Smooth muscle cell (in vitro differentiated cells): ENCODE measurements around the gene OR4D11. TPM values are rescaled to one million over a fixed set of nuclear protein-coding genes. Genes with fewer than 3 reads are reported as not detected.
"Not testable (repeated sequence)": the region's sequence is repeated elsewhere in the genome, so short reads cannot be mapped to it uniquely, and the experiment has no call there.

ENCODE experiments used
- DNase-seq: peaks from one replicate; lab custom pipeline; 2025; ENCODE audit not compliant: unreplicated experiment; lab: John Stamatoyannopoulos, UW
- H2AFZ ChIP-seq: fragments of 200-600 bp; sonication (generic); 2 replicates; pipeline ENCODE4 v1.6.0; 2016; ENCODE audit warnings: antibody characterized with exemption, low read depth, mild to moderate bottlenecking
- H3F3A ChIP-seq: fragments of 200-600 bp; sonication (generic); 2 replicates; pipeline ENCODE4 v1.6.0; 2017; ENCODE audit warnings: antibody characterized with exemption, low read depth
- H3K27ac ChIP-seq: fragments of 200-600 bp; sonication (generic); 2 replicates; pipeline ENCODE4 v1.5.1; 2016; ENCODE audit warnings: low read depth, mild to moderate bottlenecking
- H3K27me3 ChIP-seq: fragments of 200-600 bp; sonication (generic); 2 replicates; pipeline ENCODE4 v1.6.1; 2016; ENCODE audit warnings: low read depth, mild to moderate bottlenecking
- H3K36me3 ChIP-seq: fragments of 200-600 bp; sonication (generic); 2 replicates; pipeline ENCODE4 v1.5.1; 2016; ENCODE audit warnings: low read depth
- H3K4me1 ChIP-seq: fragments of 200-600 bp; sonication (generic); 2 replicates; pipeline ENCODE4 v1.5.1; 2016; ENCODE audit warnings: low read depth
- H3K4me2 ChIP-seq: fragments of 200-600 bp; sonication (generic); 2 replicates; pipeline ENCODE4 v1.6.0; 2016; ENCODE audit warnings: mild to moderate bottlenecking
- H3K4me3 ChIP-seq: fragments of 200-600 bp; sonication (generic); 2 replicates; pipeline ENCODE4 v1.5.1; 2016; ENCODE audit warnings: mild to moderate bottlenecking
- H3K79me2 ChIP-seq: fragments of 200-600 bp; sonication (generic); 2 replicates; pipeline ENCODE4 v1.6.0; 2016; ENCODE audit warnings: low read depth, mild to moderate bottlenecking
- H3K9ac ChIP-seq: fragments of 200-600 bp; sonication (generic); 2 replicates; pipeline ENCODE4 v1.6.0; 2016; ENCODE audit warnings: low read depth
- H3K9me3 ChIP-seq: fragments of 200-600 bp; sonication (generic); replicated peaks from 2 replicates; pipeline ENCODE4 v1.5.1; 2016; ENCODE audit warnings: low read depth
- H4K20me1 ChIP-seq: fragments of 200-600 bp; sonication (generic); 2 replicates; pipeline ENCODE4 v1.6.0; 2016; ENCODE audit warnings: low read depth
- WGBS: methylation state at CpG from one replicate; pipeline ENCODE4 v1.1.7; 2016; ENCODE audit warnings: low lambda C conversion rate; 5-methylcytosine and 5-hydroxymethylcytosine counted together
- polyA plus RNA-seq: library from polyadenylated mRNA; unstranded; fragments of >200 nt; fragmentation: Nextera tagmentation; extraction: Ambion mirVana; gene quantifications from 2 replicates; pipeline ENCODE4 v1.2.1, GENCODE V29; 2016
- total RNA-seq: library from RNA; depleted of rRNA; stranded (reverse); fragments of >200 nt; gene quantifications from 2 replicates; pipeline ENCODE4 v1.2.3, GENCODE V29; 2014
- TF ChIP-seq, protein P1 (sequence below): fragments of 200-600 bp; sonication (generic); IDR thresholded peaks from 2 replicates; pipeline ENCODE4 v1.5.1; 2017; ENCODE audit warnings: borderline replicate concordance, mild to moderate bottlenecking, antibody characterized with exemption; ENCODE audit not compliant: insufficient read depth, poor library complexity, severe bottlenecking

Gene OR4D11
- total and polyA plus RNA-seq, 2 experiments from 2014 or later, result not detected

DNA sequence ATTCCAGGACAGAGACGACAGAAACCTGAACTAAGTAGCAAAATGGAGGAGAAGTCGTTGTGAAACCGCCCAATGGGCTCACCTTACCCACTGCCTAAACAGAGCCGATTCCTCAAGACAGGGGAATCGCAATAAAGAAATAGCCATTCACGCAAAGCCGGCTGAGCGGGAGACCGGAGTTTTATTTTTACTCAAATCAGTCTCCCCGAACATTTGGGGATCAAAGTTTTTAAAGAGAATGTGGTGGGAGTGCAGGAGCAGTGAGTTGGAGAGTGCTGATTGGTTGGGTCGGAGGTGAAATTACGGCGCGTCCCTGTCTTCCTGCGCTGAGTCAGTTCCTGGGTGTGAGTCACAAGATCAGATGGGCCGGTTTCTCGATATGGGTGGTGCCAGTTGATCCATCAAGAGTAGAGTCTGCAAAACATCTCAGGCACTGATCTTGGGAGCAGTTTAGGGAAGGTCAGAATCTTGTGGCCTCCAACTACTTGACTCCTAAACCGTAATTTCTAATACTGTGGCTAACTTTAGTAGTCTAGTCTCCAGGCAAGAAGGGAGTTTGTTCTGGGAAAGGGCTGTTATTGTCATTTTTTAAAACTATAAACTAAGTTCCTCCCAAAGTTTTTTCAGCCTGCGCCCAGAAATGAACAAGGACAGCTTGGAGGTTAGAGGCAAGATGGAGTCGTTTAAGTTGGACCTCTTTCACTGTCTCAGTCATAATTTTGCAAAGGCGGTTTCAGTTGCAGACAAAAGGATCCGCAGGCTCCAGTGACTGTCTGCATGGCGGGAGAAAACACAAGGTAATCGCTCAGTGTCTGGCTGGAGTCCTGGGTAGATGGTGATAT is 42.0 kb downstream of the OR4D11 start:
- Histone ChIP-seq H3K9me3 (no peaks in the 10 kb centered on the region), H3K4me2 (peak overlapping the region; percentile 39), H3K36me3 (no peaks in the 10 kb centered on the region), H3K4me1 (peaks cover 18% of the 10 kb centered on the region), H2AFZ (peak overlapping the region; percentile 77), H3K27me3 (no peaks in the 10 kb centered on the region), H3K9ac (peak overlapping the region; percentile 39), H3K4me3 (no peak overlapping the region), H4K20me1 (no peaks in the 10 kb centered on the region), H3K27ac (peak overlapping the region; percentile 83), H3K79me2 (no peaks in the 10 kb centered on the region), H3F3A (peaks cover 6% of the 10 kb centered on the region)
- WGBS, result 74% methylated on average over 24 of the region's 24 CpGs
- DNase-seq, result no peak
- TF ChIP-seq, protein P1, sequence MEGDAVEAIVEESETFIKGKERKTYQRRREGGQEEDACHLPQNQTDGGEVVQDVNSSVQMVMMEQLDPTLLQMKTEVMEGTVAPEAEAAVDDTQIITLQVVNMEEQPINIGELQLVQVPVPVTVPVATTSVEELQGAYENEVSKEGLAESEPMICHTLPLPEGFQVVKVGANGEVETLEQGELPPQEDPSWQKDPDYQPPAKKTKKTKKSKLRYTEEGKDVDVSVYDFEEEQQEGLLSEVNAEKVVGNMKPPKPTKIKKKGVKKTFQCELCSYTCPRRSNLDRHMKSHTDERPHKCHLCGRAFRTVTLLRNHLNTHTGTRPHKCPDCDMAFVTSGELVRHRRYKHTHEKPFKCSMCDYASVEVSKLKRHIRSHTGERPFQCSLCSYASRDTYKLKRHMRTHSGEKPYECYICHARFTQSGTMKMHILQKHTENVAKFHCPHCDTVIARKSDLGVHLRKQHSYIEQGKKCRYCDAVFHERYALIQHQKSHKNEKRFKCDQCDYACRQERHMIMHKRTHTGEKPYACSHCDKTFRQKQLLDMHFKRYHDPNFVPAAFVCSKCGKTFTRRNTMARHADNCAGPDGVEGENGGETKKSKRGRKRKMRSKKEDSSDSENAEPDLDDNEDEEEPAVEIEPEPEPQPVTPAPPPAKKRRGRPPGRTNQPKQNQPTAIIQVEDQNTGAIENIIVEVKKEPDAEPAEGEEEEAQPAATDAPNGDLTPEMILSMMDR, result no peak

DNA sequence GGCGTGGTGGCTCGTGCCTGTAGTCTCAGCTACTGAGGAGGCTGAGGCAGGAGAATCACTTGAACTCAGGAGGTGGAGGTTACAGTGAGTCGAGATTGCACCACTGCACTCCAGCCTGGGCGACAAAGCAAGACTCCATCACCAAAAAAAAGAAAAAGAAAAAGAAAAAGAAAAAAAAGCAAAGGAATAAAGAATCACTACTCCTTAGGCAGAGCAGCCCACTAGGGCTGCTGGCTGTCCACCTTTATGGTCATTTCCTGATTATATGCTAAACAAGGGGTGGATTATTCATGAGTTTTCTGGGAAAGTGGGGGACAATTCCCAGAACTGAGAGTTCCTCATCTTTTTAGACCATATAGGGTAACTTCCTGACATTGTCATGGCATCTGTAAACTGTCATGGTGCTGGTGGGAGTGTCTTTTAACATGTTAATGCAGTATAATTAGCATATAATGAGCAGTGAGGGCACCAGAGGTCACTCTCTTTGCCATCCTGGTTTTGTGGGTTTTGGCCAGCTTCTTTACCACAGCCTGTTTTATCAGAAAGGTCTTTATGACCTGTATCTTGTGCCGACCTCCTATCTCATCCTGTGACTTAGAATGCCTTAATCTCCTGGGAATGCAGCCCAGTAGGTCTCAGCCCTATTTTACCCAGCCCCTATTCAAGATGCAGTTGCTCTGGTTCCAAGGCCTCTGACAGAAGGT is 44.4 kb downstream of the OR4D11 start:
- not testable (repeated sequence) for H4K20me1 ChIP-seq, H2AFZ ChIP-seq, H3K9ac ChIP-seq, H3K27me3 ChIP-seq, H3K79me2 ChIP-seq, H3K36me3 ChIP-seq, H3K27ac ChIP-seq, H3K4me3 ChIP-seq, H3K9me3 ChIP-seq, DNase-seq, H3K4me2 ChIP-seq
- Histone ChIP-seq H3K4me1 (peaks cover 23% of the 10 kb centered on the region), H3F3A (peaks cover 15% of the 10 kb centered on the region)
- WGBS, result 69% methylated on average over 4 of the region's 5 CpGs

DNA sequence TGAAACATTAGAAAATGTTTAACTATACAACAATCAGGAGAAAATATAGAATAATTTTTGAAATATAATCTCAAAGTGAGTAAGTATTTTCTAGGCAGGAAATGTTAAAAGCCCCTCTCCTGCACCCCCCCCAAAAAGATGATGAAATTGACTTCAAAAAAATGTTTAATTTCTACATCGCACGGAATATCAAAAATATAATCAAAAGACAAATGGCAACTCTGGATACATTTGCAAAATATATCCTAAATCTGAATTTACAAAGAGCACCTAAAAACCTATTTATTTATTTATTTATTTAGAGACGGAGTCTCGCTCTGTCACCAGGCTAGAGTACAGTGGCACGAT is 44.9 kb downstream of the OR4D11 start:
- Histone ChIP-seq H3K9me3 (no peaks in the 10 kb centered on the region), H3K27ac (no peak overlapping the region), H3K79me2 (no peaks in the 10 kb centered on the region), H3K27me3 (no peaks in the 10 kb centered on the region), H3K4me2 (no peak overlapping the region), H3K4me3 (no peak overlapping the region), H3K36me3 (no peaks in the 10 kb centered on the region), H3K9ac (no peak overlapping the region), H4K20me1 (no peaks in the 10 kb centered on the region), H3K4me1 (peaks cover 23% of the 10 kb centered on the region), H2AFZ (no peak overlapping the region), H3F3A (peaks cover 15% of the 10 kb centered on the region)
- TF ChIP-seq, protein P1, result no peak
- DNase-seq, result no peak
- 96% methylated on average over 5 of the region's 5 CpGs for WGBS

DNA sequence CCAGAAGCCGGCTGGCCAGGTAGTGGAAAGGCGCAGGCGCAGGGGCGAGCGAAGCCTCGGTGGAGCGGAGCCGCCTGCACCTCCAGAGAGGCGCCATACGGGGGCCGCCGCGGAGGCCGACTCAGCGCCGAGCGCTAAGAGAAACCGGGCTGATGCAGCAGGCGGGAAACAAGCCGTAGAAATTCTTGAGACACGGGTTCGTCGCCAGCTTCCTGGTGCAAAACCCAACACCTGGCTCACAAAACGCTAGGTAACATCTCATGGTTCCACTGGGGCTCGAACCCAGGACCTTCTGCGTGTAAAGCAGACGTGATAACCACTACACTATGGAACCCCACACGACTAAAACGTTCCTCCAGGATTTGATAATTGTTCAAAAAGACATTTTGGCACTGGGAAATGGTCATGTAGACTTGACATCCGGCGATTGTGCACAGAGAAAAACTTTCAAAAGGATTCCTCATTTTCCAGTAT is 47.0 kb downstream of the OR4D11 start:
- Histone ChIP-seq H3F3A (peaks cover 15% of the 10 kb centered on the region), H3K9ac (peak overlapping the region; percentile 24)

More for the DNA sequence above, 47.0 kb downstream of the OR4D11 start:
- Histone ChIP-seq H3K4me2 (peak overlapping the region; percentile 86), H3K79me2 (no peaks in the 10 kb centered on the region), H3K4me3 (peak overlapping the region; percentile 68), H2AFZ (no peak overlapping the region), H3K27me3 (no peaks in the 10 kb centered on the region), H3K4me1 (peaks cover 23% of the 10 kb centered on the region), H3K9me3 (no peaks in the 10 kb centered on the region), H3K27ac (peak overlapping the region; percentile 69), H4K20me1 (no peaks in the 10 kb centered on the region), H3K36me3 (no peaks in the 10 kb centered on the region)
- WGBS, result under 1% methylated on average over 31 of the region's 31 CpGs
- TF ChIP-seq, protein P1, result peak; percentile 21
- DNase-seq, result peak; percentile 72
